GM21423 (cell line): ENCODE measurements around the gene RGL1.

ENCODE experiments used
- ATAC-seq: cut with Tn5 transposase; IDR thresholded peaks from one replicate; pipeline ENCODE4 v1.9.1; 2021; ENCODE audit warnings: mild to moderate bottlenecking, moderate library complexity; ENCODE audit not compliant: unreplicated experiment

The RGL1 gene

DNA sequence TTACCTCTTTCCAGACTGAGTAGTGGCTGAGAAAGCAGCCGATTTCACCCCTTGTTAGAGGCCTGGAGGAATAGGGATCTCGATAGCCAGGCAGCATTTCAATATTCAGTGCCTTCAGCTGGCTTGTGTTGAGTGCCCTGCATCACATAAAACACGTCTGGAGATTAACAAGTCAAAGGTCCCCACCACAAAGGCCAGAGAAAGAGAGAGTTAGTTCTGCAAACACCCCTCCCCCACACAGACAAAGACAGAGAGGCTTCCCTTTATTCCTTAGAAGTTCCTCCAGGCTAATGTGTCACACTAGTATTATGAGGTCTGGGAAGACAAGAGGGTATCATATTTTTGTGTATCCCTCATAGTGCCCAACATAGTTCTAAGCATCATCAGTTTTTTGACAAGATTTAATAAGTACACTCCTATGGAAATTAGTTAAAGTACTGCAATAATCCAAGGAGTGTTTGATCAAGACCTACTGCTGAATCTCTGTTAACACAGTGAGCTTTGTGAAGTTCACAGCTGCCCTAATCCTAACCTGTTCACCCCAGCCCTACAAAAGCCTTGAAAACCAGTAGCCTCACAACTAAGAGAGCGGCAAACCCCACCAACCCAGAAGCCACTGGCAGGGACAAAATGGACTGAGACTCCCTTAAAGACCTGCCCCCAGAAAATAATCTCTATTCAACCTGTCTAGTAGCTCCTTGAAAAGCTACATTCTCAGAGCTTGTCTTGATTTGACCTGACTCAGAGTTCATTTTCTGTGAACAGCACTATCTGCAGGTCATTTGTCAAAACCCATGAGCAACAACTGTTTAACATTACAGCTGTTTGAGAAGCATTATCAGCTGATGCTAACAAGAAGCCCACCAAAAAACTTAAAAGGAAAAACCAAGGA lies 140.8 kb downstream of the RGL1 start:
- ATAC-seq, result no peak

DNA sequence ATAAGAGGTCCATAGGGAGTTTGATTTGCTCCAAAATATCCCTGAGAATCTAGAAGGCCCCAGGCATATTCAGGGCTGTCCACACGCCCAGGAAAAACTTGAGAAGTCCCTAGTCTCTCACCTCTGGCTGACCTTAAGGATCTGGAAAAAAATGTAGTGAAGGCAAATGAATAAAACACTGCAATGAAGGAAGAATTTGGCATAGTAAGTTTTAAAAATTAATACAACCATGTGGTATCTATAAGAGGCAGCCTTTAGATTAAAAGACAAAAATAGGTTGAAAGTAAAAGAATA lies 141.3 kb downstream of the RGL1 start:
- no peak for ATAC-seq

DNA sequence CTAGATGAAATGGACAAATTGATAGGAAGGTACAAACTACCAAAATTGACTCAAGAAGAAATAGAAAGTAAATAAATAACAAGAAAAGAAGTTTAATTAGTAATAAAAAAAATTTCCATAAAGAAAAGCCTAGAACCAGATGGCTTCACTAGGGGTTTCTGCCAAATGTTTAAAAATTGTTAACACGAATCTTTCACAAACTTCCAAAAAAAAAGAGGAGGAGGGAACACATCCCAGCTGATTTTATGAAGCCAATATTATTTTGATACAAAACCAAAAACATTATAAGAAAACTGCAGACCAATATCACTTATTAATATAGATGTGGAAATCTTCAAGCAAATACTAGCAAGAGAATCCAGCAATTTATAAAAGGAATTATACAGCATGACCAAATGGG lies 143.1 kb downstream of the RGL1 start:
- ATAC-seq, result no peak

DNA sequence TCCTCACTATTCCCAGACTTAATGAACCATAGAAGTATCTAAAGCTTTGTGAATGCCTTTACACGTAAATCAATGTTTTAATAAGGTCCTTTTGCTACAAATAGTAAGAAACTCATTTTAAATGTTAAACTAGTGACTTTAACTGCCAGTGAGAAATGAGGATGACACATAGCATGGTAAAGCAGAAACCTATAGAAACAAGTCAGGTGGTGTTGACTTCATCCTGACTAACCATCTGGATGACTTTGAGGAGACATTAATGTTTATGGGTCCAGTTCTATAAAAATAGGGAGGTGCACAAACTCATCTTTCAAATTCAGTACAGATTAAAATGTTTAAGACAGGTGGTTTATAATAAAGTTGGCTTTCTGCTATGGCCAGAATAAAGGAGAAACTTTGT lies 147.2 kb downstream of the RGL1 start:
- ATAC-seq, result no peak

DNA sequence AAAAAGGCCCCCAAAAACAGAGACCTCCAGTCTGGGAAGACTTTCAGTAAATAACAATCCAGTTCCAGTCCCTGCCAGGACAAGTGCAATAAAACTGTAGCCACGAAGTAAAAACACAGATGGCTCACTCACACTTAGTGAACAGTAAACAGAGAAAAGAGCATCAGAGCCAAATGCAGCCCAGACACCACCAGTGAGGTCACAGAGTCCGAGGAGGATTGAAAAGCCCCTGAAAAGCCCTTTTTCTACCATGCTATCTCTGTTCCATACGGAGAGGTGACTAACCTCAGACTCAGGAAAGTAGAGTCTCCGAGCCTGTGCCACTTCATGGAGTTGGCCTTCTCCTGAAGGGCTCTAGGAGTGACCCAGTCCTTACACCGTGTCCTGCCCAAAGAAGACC lies 148.1 kb downstream of the RGL1 start:
- no peak for ATAC-seq

DNA sequence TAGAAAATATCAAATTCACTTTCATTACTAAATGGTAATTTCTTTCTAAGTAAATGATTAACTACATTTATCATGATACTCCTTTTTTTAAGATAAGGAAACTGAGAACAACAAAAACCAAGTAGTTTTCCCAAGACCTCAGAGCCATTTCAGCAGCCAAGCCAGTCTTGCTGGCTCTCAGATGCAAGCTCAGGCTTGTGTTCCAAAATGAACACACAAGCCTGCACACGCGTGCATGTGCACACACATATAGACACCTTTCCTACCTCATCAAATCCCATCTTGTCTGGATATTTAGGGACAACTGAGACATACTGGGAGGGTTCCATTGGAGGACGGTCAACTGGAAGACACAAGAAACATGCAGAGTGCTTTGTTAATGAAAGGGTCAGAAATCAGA lies 149.6 kb downstream of the RGL1 start:
- no peak for ATAC-seq

DNA sequence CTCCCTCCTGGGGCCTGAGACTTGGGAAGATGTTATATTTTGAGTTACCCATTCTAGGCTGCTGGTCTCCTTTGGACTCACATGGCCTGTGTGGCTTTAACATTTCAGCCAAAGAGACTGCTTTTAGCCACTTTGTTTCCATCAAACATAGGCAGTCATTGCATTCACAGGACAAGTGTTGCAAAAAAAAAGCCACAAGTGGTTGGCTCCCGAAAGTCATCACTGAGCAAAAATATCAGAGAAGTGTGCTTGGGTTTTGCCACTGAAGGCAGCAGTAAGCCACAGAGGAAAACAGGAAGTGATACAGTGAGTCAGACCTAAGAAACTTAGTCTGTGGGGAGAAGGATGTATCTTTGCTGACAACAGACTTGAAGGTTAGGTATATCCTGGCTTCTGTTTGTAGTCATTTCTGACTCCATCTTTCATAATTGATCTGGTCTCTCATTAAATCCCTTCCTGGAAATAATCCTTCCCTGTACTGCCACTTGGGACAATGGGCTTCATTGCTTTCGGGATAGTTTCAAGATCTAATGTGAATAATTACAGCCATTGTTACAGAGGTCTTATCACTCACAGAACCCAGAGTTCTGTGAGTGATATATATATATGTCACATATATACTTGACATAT lies 151.8 kb downstream of the RGL1 start:
- peak; percentile 99 for ATAC-seq

DNA sequence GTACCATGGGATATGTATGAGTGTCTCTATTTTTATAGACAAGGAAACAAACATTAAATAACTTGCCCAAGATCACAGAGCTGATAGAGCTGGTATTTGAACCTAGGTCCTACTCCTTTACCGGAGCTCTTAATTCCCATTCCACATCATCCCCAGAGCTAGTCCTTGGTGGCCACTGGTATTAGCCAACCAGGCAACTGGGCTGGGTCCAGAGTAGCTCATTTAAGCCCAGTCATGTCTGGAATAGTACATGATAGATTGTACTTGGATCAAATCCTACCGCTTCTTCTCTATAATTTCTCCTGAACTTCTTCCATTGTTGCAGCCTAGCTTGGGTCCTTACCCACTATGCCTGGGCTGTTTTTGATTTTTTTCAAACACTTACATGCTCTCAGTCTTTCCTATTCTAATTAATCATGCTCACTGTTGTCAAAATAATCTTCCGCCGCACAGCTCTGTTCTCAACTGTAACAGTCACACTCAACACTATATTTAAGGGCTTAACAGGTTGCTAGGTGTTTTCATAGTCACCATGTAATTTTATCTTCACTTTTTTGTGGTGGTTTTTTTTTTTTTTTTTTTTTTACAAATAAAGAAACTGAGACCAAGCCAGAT lies 152.4 kb downstream of the RGL1 start:
- no peak for ATAC-seq

DNA sequence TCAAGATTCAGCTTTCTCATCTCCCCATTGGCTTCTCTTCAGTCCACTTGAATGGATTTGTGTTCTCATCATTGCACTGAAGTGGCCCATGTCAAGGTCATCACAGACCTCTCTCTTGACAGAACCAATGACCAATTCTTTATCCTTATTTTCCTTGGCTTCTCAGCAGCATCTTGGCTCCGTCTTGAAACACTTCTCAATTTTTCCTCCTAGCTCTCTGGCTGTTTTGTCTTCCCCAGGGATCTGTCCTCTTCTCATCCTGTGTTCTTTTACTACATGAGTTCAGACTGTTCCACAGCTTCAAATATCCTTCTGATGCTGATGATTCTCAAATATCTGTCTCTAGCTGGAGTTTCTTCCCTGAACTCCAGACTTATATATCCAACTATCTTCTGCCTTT lies 154.0 kb downstream of the RGL1 start:
- ATAC-seq, result no peak

DNA sequence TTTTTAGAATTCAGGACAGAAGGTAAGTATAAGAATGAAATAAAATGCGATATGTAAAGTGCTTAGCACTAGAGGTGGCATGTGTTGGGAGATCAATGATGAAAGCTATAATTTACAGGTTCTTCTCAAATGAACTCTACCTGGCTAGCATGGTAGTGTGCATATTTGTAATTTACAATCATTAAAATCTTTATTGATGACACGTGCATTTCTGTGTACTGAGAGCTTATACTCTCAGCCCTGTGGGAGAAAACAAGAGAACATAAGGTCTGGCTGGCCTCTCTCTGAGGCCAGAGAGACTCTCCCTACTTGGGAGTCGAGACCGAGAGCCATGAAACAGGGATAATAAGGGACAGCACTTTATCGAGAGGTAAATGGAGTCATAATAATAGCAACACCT lies 156.2 kb downstream of the RGL1 start:
- ATAC-seq, result no peak

DNA sequence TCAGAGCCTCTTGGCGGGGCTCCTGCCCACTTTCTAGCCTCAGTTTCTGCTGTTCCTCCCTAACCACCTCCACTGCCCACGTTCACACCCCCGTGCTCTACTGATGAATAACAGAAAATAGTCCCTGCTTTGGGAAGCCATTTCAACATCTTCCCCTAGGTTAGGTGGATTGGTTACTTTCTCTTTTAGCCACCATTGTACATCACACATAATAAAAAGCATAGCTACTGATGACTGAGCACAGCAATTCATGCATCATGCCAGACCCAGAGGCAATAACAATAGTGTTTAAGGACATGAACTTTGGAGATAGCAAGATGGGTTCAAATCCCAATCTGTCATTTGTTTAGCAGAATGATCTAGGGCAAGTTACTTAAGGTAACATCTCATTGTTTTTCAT lies 158.0 kb downstream of the RGL1 start:
- ATAC-seq, result no peak

DNA sequence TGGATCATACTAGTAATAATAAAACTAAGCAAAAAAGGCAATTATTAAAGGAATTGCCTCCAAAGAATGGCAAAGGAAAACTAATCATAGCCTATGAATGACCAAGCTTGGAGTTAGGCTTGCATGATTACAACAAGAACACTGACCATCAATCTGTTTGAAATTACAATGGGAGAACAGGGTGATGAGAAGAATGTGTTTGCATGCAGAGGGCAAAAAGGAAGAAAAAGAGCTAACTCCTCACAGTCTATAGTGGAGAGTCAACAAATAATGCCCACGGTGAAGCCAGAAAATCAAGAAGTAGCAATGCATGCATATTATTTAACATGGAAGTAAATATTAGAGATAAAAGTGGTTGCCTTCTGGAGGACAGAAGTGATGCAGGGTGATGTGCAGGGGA lies 160.8 kb downstream of the RGL1 start:
- ATAC-seq, result no peak

DNA sequence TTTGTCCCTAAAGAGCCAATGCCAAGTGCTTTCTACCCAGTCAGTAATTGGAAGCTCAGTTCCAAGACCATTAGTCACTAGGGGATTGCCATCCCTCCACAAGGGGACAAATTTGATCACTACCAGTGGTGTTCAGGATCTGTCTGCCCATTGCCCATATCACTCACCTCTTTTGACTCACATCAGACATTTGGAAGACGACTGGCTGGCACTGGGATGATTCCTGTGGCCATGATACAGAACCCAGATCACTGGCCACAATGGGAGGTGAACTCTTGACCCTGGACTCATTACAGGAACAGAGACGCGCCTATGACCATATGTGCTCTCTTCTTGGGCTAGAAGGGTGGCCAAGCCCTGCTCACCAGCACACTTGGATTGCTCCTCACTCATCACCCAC lies 161.6 kb downstream of the RGL1 start:
- ATAC-seq, result no peak

DNA sequence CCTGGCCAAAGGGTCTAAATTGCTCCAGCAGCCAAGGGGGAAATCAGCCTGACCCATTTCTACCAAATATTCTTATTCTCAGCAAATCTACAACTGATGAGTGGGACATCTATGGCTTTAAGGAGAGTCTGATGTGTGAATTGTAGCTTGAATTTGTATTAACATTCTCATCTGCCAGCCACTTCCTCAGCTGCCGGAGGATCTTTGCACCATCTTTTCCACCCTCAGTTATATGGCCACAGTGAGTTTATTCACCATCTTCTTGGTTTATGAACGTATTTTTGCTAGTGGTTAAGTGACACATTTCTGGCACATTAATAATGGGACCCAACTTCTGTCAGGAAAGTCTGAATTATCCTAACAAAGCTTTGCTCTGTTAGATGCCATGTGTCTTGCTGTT lies 163.0 kb downstream of the RGL1 start:
- ATAC-seq, result no peak

DNA sequence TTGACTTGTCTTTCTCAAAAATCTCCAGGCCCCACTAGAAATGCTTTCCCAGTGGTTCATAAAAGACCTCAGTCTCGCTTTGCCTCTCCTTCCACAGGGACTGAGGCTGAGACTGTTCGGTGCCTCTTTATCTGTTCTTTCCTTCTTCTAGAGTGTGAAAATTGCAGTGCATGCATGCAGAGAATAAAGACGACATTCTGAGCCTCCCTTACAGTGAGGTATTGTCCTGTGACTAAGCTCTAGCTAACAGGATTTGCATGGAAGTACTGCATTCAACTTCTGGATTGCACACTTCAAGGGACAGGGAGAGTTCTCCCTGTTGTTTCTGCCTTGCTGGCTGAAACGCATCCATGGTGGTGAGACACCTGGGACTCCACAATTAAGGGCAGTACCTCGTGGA lies 163.5 kb downstream of the RGL1 start:
- no peak for ATAC-seq

DNA sequence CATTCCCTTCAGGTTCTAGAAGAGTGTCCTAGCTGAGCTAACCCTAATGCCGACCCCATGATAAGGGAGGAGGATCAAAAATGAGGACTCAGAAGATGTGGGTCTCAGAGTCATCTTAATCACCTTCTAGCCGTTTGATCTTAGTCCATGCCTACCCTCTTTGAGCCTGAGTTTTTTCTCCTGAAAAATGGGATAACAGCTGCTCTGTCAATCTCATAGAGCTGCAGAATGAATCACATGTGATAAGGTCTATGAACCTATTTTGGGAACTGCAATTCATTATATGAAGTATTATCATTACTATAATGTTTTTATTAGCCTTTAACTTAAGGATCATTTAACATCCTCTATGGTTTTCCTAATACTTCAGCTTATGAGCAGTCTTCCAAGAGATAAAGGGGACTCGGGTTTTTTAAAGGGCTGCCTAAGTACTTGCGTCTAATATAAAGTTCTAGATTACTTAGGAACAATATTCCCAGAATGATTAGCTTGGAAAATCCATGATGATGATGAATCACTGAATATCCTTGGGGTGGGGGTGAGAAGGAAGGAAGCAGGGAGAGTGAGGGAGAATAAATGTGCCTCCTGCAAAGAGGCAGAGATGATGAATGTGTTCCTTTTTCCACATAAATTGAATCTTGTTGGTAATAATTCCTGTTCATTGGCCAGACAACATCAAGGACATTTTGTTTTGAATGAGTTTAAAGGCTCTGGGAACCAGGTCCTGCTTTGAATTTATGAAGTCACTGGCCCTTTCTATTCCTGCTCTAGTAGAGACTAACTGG lies 165.8 kb downstream of the RGL1 start:
- ATAC-seq, result no peak

DNA sequence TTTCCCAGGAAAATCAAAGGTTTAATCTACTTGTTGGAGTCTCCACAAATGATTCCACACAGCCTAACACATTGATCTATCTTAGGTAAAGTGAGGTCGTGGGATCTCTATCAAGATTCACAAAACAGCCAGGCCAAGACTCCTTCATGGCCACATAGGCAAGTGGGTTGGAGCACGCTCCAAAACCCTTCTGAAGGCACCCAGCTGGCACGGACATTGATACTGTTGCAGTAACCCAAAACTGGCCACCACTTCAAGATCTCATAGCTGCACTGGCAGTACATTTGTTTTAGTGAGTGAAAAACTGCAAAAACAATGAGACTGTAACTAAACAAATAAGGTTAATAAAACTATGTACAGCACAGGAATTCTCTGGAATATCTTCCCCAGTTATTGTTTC lies 170.7 kb downstream of the RGL1 start:
- ATAC-seq, result no peak

DNA sequence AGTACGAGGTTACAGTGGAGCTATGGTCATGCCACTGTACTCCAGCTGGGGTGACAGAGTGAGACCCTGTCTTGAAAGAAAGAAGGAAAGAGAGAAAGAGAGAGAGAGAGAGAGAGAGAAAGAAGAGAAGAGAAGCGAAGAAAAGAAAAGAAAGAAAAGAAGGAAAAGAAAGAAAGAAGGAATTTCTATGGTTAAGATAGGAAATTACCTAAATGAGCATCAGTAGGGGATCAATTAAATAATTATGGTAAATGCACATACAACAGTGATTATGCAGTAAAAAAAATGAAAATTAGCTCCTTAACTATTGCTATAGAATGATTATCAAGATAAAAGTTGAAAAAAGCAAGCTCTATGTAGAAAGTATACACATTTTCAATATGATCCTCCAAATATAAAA lies 172.8 kb downstream of the RGL1 start:
- ATAC-seq, result no peak
